HCT116 (cell line): ENCODE results near the gene SMARCA2.

Experiments used
- EZH2 ChIP-seq: fragments of 200-600 bp; sonication (generic); IDR thresholded peaks from 2 replicates; pipeline ENCODE4 v1.6.1; 2017; ENCODE audit warnings: antibody characterized with exemption, mixed run types
- POLR2AphosphoS5 ChIP-seq: IDR thresholded peaks from 2 replicates; pipeline ENCODE4 v1.6.1; 2011; ENCODE audit warnings: mild to moderate bottlenecking, low read depth, low read length, moderate library complexity
- RAD21 ChIP-seq: IDR thresholded peaks from 2 replicates; pipeline ENCODE4 v1.6.1; 2012; ENCODE audit warnings: low read depth, mild to moderate bottlenecking
- SP1 ChIP-seq: IDR thresholded peaks from 2 replicates; pipeline ENCODE4 v1.6.1; 2012; ENCODE audit warnings: low read depth
- TF ChIP-seq, protein P1 (sequence below), 3 experiments: fragments of 200-600 bp in 1 of 3; sonication (generic) in 1 of 3; IDR thresholded peaks in 2 of 3; conservative IDR thresholded peaks in 1 of 3; 2 replicates each; pipeline ENCODE4 v1.5.1; 2012 to 2017; ENCODE audit warnings: low read depth in 2 of 3, low read length in 2 of 3, antibody characterized with exemption in 1 of 3, borderline replicate concordance in 1 of 3, control low read depth in 1 of 3, mild to moderate bottlenecking in 1 of 3, mixed read lengths in 1 of 3, mixed run types in 1 of 3, moderate library complexity in 1 of 3; ENCODE audit not compliant: insufficient read depth in 1 of 3
- TF ChIP-seq, protein P2 (sequence below): IDR thresholded peaks from 2 replicates; pipeline ENCODE4 v1.6.1; 2012; ENCODE audit warnings: low read depth

DNA sequence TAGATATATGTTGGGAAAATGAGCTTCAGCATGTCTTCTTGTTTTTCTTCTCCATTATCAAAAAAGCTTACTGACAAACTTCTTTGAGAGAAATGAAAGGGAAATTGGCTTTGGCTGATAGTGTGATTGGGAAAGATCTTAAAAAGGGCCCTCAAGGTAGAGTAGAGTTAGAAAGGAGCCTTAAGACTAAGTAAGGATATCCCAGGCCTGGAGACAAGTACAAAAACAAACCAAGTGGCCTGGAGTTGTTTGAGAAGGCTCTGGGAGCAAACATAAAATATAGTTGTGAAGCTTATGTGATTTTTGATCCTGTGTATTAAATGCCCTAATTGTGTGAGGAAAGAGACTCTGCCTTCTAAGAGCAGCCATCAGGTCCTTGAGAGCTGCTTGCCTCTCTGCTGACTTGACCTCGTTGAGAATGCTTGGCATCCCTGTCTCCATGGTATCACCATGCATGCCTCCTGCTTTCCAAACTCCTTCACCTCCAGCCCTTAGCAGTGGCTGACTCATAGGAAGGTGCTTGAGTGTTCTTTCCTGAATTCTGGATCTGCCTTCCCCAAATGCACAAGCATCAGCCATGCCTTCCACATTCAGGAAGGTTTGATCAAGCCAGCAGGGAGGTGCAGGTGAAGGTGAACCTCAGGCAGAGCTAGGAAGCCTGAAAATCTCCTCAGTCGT, 78.9 kb downstream of the SMARCA2 start:
- TF ChIP-seq SP1 (no peak), EZH2 (no peak), RAD21 (no peak), POLR2AphosphoS5 (no peak)
- TF ChIP-seq, protein P1, sequence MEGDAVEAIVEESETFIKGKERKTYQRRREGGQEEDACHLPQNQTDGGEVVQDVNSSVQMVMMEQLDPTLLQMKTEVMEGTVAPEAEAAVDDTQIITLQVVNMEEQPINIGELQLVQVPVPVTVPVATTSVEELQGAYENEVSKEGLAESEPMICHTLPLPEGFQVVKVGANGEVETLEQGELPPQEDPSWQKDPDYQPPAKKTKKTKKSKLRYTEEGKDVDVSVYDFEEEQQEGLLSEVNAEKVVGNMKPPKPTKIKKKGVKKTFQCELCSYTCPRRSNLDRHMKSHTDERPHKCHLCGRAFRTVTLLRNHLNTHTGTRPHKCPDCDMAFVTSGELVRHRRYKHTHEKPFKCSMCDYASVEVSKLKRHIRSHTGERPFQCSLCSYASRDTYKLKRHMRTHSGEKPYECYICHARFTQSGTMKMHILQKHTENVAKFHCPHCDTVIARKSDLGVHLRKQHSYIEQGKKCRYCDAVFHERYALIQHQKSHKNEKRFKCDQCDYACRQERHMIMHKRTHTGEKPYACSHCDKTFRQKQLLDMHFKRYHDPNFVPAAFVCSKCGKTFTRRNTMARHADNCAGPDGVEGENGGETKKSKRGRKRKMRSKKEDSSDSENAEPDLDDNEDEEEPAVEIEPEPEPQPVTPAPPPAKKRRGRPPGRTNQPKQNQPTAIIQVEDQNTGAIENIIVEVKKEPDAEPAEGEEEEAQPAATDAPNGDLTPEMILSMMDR (IDR thresholded peaks at IDR 0.05 in 2 of 3, conservative IDR thresholded peaks at IDR 0.05 in 1 of 3; ENCODE audit: borderline replicate concordance in 1 of 3, insufficient read depth in 1 of 3, low read depth in 2 of 3, low read length in 2 of 3), result no peak
- TF ChIP-seq, protein P2, sequence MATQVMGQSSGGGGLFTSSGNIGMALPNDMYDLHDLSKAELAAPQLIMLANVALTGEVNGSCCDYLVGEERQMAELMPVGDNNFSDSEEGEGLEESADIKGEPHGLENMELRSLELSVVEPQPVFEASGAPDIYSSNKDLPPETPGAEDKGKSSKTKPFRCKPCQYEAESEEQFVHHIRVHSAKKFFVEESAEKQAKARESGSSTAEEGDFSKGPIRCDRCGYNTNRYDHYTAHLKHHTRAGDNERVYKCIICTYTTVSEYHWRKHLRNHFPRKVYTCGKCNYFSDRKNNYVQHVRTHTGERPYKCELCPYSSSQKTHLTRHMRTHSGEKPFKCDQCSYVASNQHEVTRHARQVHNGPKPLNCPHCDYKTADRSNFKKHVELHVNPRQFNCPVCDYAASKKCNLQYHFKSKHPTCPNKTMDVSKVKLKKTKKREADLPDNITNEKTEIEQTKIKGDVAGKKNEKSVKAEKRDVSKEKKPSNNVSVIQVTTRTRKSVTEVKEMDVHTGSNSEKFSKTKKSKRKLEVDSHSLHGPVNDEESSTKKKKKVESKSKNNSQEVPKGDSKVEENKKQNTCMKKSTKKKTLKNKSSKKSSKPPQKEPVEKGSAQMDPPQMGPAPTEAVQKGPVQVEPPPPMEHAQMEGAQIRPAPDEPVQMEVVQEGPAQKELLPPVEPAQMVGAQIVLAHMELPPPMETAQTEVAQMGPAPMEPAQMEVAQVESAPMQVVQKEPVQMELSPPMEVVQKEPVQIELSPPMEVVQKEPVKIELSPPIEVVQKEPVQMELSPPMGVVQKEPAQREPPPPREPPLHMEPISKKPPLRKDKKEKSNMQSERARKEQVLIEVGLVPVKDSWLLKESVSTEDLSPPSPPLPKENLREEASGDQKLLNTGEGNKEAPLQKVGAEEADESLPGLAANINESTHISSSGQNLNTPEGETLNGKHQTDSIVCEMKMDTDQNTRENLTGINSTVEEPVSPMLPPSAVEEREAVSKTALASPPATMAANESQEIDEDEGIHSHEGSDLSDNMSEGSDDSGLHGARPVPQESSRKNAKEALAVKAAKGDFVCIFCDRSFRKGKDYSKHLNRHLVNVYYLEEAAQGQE, result no peak
